ENCODE results near the gene SIGLEC7. TPM values are rescaled to one million over a fixed set of nuclear protein-coding genes. Genes with fewer than 3 reads are reported as not detected.

SIGLEC7 gene
- total and polyA plus RNA-seq, 10 of the 15 experiments (the other 5 are each of a cell fraction or from before 2014, with no cell fraction given) = 0.15 TPM; not detected in 9

DNA sequence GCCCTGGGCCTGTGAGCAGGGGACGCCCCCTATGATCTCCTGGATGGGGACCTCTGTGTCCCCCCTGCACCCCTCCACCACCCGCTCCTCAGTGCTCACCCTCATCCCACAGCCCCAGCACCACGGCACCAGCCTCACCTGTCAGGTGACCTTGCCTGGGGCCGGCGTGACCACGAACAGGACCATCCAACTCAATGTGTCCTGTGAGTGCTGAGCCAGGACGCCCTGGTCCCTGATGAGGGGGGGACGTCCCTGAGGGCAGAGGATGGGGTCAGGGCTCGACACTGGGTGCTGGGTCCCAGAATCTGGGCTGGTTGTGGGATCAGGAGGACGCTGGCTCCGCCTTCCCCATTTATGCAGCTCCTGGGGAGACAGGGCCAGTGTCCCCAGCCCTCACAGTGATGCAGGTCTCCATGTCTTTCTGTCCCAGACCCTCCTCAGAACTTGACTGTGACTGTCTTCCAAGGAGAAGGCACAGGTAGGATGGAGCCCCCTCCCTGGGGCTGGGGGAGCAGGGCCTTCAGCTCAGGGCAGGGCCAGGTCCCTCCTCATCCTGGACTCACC is 2.5 kb downstream of the SIGLEC7 start:
- DNase-seq (ENCODE audit: low read depth, low spot score) (no peak), ATAC-seq (no peak), FAIRE-seq (no peak)
- ChIA-PET RAD21 (ENCODE audit: unreplicated experiment) (no interaction called here), POLR2A (no interaction called here), SMC1A (ENCODE audit: uncharacterized antibody, unreplicated experiment) (no interaction called here), CTCF (no interaction called here)
- Histone ChIP-seq H3K36me3 (ENCODE audit: control insufficient read depth in 2 of 2, insufficient read depth in 2 of 2, low read length in 1 of 2) (no peaks in the 10 kb centered on the region), H3K79me2 (ENCODE audit: control insufficient read depth, insufficient read depth, low read length) (no peaks in the 10 kb centered on the region), H3K9me3 (replicated peaks; ENCODE audit: control insufficient read depth, insufficient read depth, low read length) (no peaks in the 10 kb centered on the region), H3K9ac (ENCODE audit: control insufficient read depth, insufficient read depth, low read length) (no peak overlapping the region), H3K4me1 (ENCODE audit: control insufficient read depth, insufficient read depth, low read length) (no peaks in the 10 kb centered on the region), H4K20me1 (ENCODE audit: control insufficient read depth, insufficient read depth) (no peaks in the 10 kb centered on the region), H3K4me3 (no peak overlapping the region), H3K27me3 (replicated peaks in 1 of 2; ENCODE audit: control insufficient read depth in 2 of 2, insufficient read depth in 2 of 2, low read length in 1 of 2) (no peaks in the 10 kb centered on the region; a peak in 2 of 4 replicates), H2AFZ (ENCODE audit: control insufficient read depth, low read depth, low read length) (no peak overlapping the region), H3K4me2 (ENCODE audit: control insufficient read depth, insufficient read depth) (no peak overlapping the region), H3K27ac (ENCODE audit: control insufficient read depth, insufficient read depth) (no peak overlapping the region)
- in situ Hi-C loops (cut with MboI) (no loop called here), intact Hi-C loops (cut with micrococcal nuclease; ENCODE audit: unreplicated experiment) (no loop called here)
- WGBS (ENCODE audit: insufficient coverage, insufficient replicate concordance, low lambda C conversion rate, missing lambda C conversion rate) = 25% methylated on average over 8 of the region's 11 CpGs
- no TSS peak for BruUV-seq (replicated peaks)
- no peak for TF ChIP-seq NFYA (IDR thresholded peaks at IDR 0.05; ENCODE audit: borderline replicate concordance, low read depth, low read length)
- no peak for TF ChIP-seq CBX3 (IDR thresholded peaks at IDR 0.05; ENCODE audit: borderline replicate concordance, low read depth)
- no peak for TF ChIP-seq EP300 (IDR thresholded peaks at IDR 0.05; ENCODE audit: borderline replicate concordance in 1 of 2, control insufficient read depth in 1 of 2, low read depth in 2 of 2, low read length in 2 of 2)
- no peak for TF ChIP-seq SPI1 (IDR thresholded peaks at IDR 0.05; ENCODE audit: borderline replicate concordance, insufficient read depth, low read depth, low read length)
- TF ChIP-seq KLF5 (IDR thresholded peaks at IDR 0.05; ENCODE audit: partially characterized antibody) = no peak
- TF ChIP-seq HSF1 (IDR thresholded peaks at IDR 0.05; ENCODE audit: low read depth, low read length) = no peak
- TF ChIP-seq, protein P1, sequence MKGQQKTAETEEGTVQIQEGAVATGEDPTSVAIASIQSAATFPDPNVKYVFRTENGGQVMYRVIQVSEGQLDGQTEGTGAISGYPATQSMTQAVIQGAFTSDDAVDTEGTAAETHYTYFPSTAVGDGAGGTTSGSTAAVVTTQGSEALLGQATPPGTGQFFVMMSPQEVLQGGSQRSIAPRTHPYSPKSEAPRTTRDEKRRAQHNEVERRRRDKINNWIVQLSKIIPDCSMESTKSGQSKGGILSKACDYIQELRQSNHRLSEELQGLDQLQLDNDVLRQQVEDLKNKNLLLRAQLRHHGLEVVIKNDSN (IDR thresholded peaks at IDR 0.05; ENCODE audit: borderline replicate concordance, extremely low read length, insufficient read depth, low read depth, low read length) = no peak
- TF ChIP-seq, protein P2, sequence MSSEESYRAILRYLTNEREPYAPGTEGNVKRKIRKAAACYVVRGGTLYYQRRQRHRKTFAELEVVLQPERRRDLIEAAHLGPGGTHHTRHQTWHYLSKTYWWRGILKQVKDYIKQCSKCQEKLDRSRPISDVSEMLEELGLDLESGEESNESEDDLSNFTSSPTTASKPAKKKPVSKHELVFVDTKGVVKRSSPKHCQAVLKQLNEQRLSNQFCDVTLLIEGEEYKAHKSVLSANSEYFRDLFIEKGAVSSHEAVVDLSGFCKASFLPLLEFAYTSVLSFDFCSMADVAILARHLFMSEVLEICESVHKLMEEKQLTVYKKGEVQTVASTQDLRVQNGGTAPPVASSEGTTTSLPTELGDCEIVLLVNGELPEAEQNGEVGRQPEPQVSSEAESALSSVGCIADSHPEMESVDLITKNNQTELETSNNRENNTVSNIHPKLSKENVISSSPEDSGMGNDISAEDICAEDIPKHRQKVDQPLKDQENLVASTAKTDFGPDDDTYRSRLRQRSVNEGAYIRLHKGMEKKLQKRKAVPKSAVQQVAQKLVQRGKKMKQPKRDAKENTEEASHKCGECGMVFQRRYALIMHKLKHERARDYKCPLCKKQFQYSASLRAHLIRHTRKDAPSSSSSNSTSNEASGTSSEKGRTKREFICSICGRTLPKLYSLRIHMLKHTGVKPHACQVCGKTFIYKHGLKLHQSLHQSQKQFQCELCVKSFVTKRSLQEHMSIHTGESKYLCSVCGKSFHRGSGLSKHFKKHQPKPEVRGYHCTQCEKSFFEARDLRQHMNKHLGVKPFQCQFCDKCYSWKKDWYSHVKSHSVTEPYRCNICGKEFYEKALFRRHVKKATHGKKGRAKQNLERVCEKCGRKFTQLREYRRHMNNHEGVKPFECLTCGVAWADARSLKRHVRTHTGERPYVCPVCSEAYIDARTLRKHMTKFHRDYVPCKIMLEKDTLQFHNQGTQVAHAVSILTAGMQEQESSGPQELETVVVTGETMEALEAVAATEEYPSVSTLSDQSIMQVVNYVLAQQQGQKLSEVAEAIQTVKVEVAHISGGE (CRISPR knock-in tag; IDR thresholded peaks at IDR 0.05) = no peak
- TF ChIP-seq CREB1 (IDR thresholded peaks at IDR 0.05; ENCODE audit: low read depth) = no peak
- no peak for TF ChIP-seq WRNIP1 (IDR thresholded peaks at IDR 0.05; ENCODE audit: borderline replicate concordance, low read depth, low read length)
- no peak for TF ChIP-seq BMI1 (IDR thresholded peaks at IDR 0.05; ENCODE audit: borderline replicate concordance)
- no peak for TF ChIP-seq SMARCA5 (IDR thresholded peaks at IDR 0.05)
- TF ChIP-seq CHD4 (IDR thresholded peaks at IDR 0.05) = no peak
- no peak for TF ChIP-seq RFX5 (IDR thresholded peaks at IDR 0.05; ENCODE audit: low read depth, low read length)
- no peak for TF ChIP-seq NR2C2 (IDR thresholded peaks at IDR 0.05; ENCODE audit: borderline replicate concordance, control insufficient read depth, insufficient read length, low read depth)
- TF ChIP-seq YY1 (IDR thresholded peaks at IDR 0.05; ENCODE audit: low read depth, low read length) = no peak
- TF ChIP-seq, protein P3, sequence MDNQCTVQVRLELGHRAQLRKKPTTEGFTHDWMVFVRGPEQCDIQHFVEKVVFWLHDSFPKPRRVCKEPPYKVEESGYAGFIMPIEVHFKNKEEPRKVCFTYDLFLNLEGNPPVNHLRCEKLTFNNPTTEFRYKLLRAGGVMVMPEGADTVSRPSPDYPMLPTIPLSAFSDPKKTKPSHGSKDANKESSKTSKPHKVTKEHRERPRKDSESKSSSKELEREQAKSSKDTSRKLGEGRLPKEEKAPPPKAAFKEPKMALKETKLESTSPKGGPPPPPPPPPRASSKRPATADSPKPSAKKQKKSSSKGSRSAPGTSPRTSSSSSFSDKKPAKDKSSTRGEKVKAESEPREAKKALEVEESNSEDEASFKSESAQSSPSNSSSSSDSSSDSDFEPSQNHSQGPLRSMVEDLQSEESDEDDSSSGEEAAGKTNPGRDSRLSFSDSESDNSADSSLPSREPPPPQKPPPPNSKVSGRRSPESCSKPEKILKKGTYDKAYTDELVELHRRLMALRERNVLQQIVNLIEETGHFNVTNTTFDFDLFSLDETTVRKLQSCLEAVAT (IDR thresholded peaks at IDR 0.05) = no peak
- no peak for TF ChIP-seq STAT1 (conservative IDR thresholded peaks at IDR 0.05)

All from GM12878 (cell line).